Keratinocyte (primary cell): ENCODE measurements around the gene CRABP1. TPM values are rescaled to one million over a fixed set of nuclear protein-coding genes. Genes with fewer than 3 reads are reported as not detected.

Source experiments
- DNase-seq: peaks from one replicate; pipeline ENCODE4 v3.0.0-alpha.2; 2011; ENCODE audit warnings: low read depth, missing footprints, low spot score
- FAIRE-seq: peaks from 2 replicates; lab custom pipeline; 2011; peaks lifted over from hg19 to GRCh38; lab: Jason Lieb, UNC
- H2AFZ ChIP-seq: 2 replicates; pipeline ENCODE4 v1.6.0; 2012; ENCODE audit warnings: low read length, control low read depth, inconsistent platforms; ENCODE audit not compliant: control insufficient read depth
- H3K27ac ChIP-seq: 2 replicates; pipeline ENCODE4 v1.5.1; 2011; ENCODE audit warnings: low read length; ENCODE audit not compliant: control insufficient read depth, insufficient read depth
- H3K27me3 ChIP-seq: 3 replicates; pipeline ENCODE4 v1.6.0; 2011; ENCODE audit warnings: low read length; ENCODE audit not compliant: control insufficient read depth, insufficient read depth; ENCODE audit errors: extremely low read depth
- H3K36me3 ChIP-seq, 2 experiments: 2 replicates in 1 of 2; 3 replicates in 1 of 2; pipeline ENCODE4 v1.5.1; 2011; ENCODE audit warnings: low read length in 2 of 2, mild to moderate bottlenecking in 1 of 2; ENCODE audit not compliant: control insufficient read depth in 2 of 2, insufficient read depth in 2 of 2; ENCODE audit errors: extremely low read depth in 1 of 2
- H3K4me1 ChIP-seq: 3 replicates; pipeline ENCODE4 v1.5.1; 2011; ENCODE audit warnings: low read length; ENCODE audit not compliant: control insufficient read depth, insufficient read depth; ENCODE audit errors: extremely low read depth
- H3K4me2 ChIP-seq: 3 replicates; pipeline ENCODE4 v1.6.0; 2011; ENCODE audit warnings: low read depth, low read length; ENCODE audit not compliant: control insufficient read depth, insufficient read depth; ENCODE audit errors: extremely low read depth
- H3K4me3 ChIP-seq, 3 experiments: fragments of 200-600 bp in 1 of 3; sonication (generic) in 1 of 3; 2 replicates in 2 of 3; 3 replicates in 1 of 3; pipeline ENCODE4 v1.5.1; 2011 to 2016; ENCODE audit warnings: low read length in 3 of 3, mild to moderate bottlenecking in 3 of 3, control low read depth in 2 of 3, inconsistent platforms in 1 of 3, low read depth in 1 of 3, mixed read lengths in 1 of 3, mixed run types in 1 of 3, moderate library complexity in 1 of 3; ENCODE audit not compliant: control insufficient read depth in 2 of 3, insufficient read depth in 2 of 3; ENCODE audit errors: extremely low read depth in 1 of 3
- H3K79me2 ChIP-seq: 2 replicates; pipeline ENCODE4 v1.6.0; 2012; ENCODE audit warnings: low read length; ENCODE audit not compliant: control insufficient read depth, insufficient read depth
- H3K9ac ChIP-seq: 3 replicates; pipeline ENCODE4 v1.6.0; 2011; ENCODE audit warnings: low read length; ENCODE audit not compliant: control insufficient read depth, insufficient read depth; ENCODE audit errors: extremely low read depth
- H3K9me1 ChIP-seq: 3 replicates; pipeline ENCODE4 v1.6.0; 2011; ENCODE audit warnings: low read length; ENCODE audit not compliant: control insufficient read depth, insufficient read depth; ENCODE audit errors: extremely low read depth
- H3K9me3 ChIP-seq: 2 replicates; pipeline ENCODE4 v1.5.1; 2012; ENCODE audit warnings: low read depth, low read length; ENCODE audit not compliant: control insufficient read depth
- H4K20me1 ChIP-seq: 3 replicates; pipeline ENCODE4 v1.6.0; 2011; ENCODE audit warnings: low read length; ENCODE audit not compliant: control insufficient read depth, insufficient read depth; ENCODE audit errors: extremely low read depth
- CTCF ChIP-seq, 3 experiments: IDR thresholded peaks in 1 of 3; conservative IDR thresholded peaks in 1 of 3; optimal IDR thresholded peaks in 1 of 3; 2 replicates in 2 of 3; 3 replicates in 1 of 3; pipeline versions ENCODE3 to v1.5.1; 2011; ENCODE audit warnings: low read length in 3 of 3, mild to moderate bottlenecking in 3 of 3, moderate library complexity in 2 of 3, control low read depth in 1 of 3, inconsistent platforms in 1 of 3; ENCODE audit not compliant: insufficient read depth in 2 of 3; ENCODE audit errors: extremely low read depth in 1 of 3
- EZH2 ChIP-seq: IDR thresholded peaks from one replicate; pipeline ENCODE4 v1.6.1; 2012; ENCODE audit warnings: inconsistent platforms, mild to moderate bottlenecking, low read length, moderate library complexity
- dilution Hi-C: fragments of 300-500 bp; cut with MboI; formaldehyde crosslinking; loops from one replicate; pipeline ENCODE4 v1.7.0; 2020; ENCODE audit warnings: low sequenced_read_pairs; ENCODE audit not compliant: extremely low pct_ligation_motif_present
- polyA plus RNA-seq, 5 experiments: library from polyadenylated mRNA; depleted of rRNA in 3 of 5; stranded (reverse) in 3 of 5; stranded (forward) in 1 of 5; unstranded in 1 of 5; fragments of >200 nt; gene quantifications; 1 replicate in 1 of 5; 2 replicates in 3 of 5; 3 replicates in 1 of 5; pipeline versions ENCODE4 v1.2.1 to v1.2.3, GENCODE V29; 2011 to 2012; ENCODE audit warnings: missing spikeins in 2 of 5, low read depth in 1 of 5, low replicate concordance in 1 of 5

The CRABP1 gene
- polyA plus RNA-seq, 1 donor (not counting 4 experiments of a cell fraction or from before 2014, with no cell fraction given): not detected

GRCh38 chr15:78291698-78292097, 48.5 kb upstream of the CRABP1 start:
- no peak overlapping the region for H3K9ac ChIP-seq
- H3K79me2 ChIP-seq: peaks cover 11% of the 10 kb centered on the region
- no peak overlapping the region for H3K27ac ChIP-seq
- no peaks in the 10 kb centered on the region for H3K4me1 ChIP-seq
- no peak overlapping the region for H3K4me3 ChIP-seq
- TF ChIP-seq EZH2 (no peak), CTCF (optimal IDR thresholded peaks at IDR 0.05 in 1 of 3, IDR thresholded peaks at IDR 0.05 in 1 of 3, conservative IDR thresholded peaks at IDR 0.05 in 1 of 3; ENCODE audit: extremely low read depth in 1 of 3, insufficient read depth in 2 of 3, low read length in 3 of 3) (no peak)
- H3K9me3 ChIP-seq: no peaks in the 10 kb centered on the region
- H3K27me3 ChIP-seq: no peaks in the 10 kb centered on the region
- DNase-seq (no peak), FAIRE-seq (no peak)
- no peaks in the 10 kb centered on the region for H4K20me1 ChIP-seq
- H2AFZ ChIP-seq: no peak overlapping the region
- H3K9me1 ChIP-seq: no peaks in the 10 kb centered on the region
- H3K36me3 ChIP-seq: peaks cover 19 to 22% of the 10 kb centered on the region in 2 experiments
- no peak overlapping the region for H3K4me2 ChIP-seq
- dilution Hi-C loops: no loop called here

- DNase-seq (no peak), FAIRE-seq (no peak)
- H3K9me3 ChIP-seq: no peaks in the 10 kb centered on the region
- H3K9ac ChIP-seq: no peak overlapping the region
- H3K36me3 ChIP-seq: peaks cover 19 to 20% of the 10 kb centered on the region in 2 experiments
- H3K27ac ChIP-seq: no peak overlapping the region
- peaks cover 17% of the 10 kb centered on the region for H3K79me2 ChIP-seq
- H3K4me3 ChIP-seq: no peak overlapping the region
- no peak overlapping the region for H2AFZ ChIP-seq
- H3K27me3 ChIP-seq: no peaks in the 10 kb centered on the region
- H3K4me1 ChIP-seq: no peaks in the 10 kb centered on the region
- H4K20me1 ChIP-seq: no peaks in the 10 kb centered on the region
- TF ChIP-seq CTCF (optimal IDR thresholded peaks at IDR 0.05 in 1 of 3, IDR thresholded peaks at IDR 0.05 in 1 of 3, conservative IDR thresholded peaks at IDR 0.05 in 1 of 3; ENCODE audit: extremely low read depth in 1 of 3, insufficient read depth in 2 of 3, low read length in 3 of 3): no peak
- no peak for TF ChIP-seq EZH2
- no peak overlapping the region for H3K4me2 ChIP-seq
- H3K9me1 ChIP-seq: no peaks in the 10 kb centered on the region
- dilution Hi-C loops: no loop called here
Observed at GRCh38 chr15:78292219-78292618, 47.9 kb upstream of the CRABP1 start.
